ENCODE measurements around the gene PRKCA.

DNA sequence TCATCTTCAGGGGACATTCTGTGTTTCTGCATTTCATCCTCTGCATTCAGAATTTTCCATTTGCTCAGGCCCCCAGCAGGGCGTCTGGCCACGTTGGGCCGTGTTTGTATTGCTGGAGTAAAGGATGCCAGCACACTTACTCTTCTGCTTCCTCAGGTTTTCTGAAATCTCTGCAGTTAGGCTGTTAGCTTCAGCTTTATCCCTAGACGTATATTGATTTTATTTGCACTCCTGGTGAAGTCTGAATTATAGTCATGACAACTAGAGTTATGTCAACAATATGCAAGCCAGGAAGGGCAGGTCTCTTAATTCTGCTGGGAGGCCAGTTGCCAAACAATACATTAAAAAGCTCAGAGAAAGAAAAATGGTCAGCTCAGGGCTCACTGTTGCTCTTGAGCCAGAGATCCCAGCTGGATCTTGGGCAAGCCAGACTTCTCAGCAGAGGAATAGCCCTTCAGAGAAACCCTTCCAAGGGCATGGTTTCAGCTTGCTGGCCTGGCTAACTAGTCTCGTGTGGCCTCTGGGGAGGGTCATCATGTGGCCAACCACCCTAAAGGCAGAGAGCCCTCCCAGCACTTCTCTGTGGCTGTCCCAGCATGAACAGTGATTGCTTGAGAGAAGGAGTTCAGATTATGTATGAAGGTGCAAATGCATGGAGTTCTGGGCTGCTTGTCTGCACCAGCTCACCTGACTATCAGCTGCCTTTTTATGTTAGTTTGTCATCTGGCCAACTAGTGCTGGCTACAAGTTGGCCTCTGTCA lies 422.3 kb downstream of the PRKCA start:
- no peak for TF ChIP-seq CTCF (IDR thresholded peaks at IDR 0.05)
- no peak for TF ChIP-seq POLR2A (IDR thresholded peaks at IDR 0.05)
